HG02938 (cell line): Measurements from ENCODE around the gene USP25.

Experiments used
- ATAC-seq: cut with Tn5 transposase; IDR thresholded peaks from one replicate; pipeline ENCODE4 v1.9.1; 2021; ENCODE audit warnings: mild to moderate bottlenecking, moderate library complexity; ENCODE audit not compliant: unreplicated experiment

Gene USP25

DNA sequence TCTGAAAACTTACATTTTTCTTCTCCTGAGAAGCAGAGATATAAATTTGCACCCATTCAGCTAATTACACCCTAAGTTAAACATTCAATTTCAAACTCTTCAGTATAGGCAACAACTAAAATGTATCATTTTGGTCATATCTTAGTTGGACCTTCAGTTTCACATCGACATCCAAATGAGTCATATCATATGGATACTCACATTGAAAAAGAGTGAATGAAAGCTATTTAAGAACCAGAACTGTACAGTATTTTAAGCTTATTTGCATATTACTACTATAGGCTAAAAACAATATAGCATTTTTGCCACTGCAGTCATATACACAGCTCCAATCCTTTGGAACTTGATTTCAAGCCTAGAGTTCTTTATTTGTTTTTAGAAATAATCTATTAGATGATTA, 33.6 kb downstream of the USP25 start:
- peak; percentile 73 for ATAC-seq

DNA sequence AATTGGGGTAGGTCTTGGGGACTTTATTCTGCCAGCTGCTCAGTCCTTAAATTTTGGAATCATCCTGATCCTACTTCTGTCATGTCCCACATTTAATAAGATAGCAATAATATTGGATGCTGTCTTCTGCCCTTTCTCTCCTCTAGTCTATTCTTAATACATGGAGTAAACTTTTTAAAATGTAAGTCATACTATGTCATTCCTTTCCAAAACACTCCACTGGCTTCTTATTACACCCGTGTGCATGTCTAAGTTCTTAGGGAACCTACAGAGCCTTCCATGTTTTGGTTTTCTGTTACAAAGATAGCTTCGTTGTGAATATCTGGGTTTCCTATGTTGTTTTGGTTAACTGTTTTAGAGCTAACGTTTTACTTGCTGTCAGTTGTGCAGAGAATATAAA, 35.1 kb downstream of the USP25 start:
- ATAC-seq = no peak

DNA sequence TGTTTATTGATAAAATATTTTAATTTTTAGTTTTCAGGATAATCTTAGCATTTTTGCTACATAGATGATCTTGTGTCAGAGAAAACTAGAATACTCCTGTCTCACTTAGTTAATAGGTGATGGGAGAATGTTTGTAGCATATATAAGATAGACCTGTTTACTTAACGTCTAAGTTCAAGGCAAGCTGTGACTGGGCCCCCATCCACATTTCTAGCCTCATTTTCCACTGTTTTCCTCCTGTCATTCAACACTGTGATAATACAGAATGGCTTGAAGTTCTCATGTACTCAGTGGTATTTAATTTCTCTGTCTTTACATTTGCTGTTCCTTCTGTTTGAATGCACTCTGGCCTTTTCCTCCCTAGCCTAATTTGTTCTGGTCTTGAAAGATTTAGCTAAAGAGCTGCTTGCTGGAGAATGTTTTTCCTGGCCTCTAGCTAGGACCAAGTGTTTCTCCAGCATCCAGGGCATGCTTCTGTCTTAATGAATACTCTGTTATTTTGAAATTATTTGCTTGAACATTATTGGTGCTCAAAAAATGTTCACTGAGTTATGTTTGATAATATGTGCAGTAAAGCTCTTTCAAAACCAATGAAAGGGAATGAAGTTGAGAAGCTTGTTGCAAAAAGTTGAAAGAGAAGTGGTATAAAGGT, 37.3 kb downstream of the USP25 start:
- ATAC-seq = no peak

DNA sequence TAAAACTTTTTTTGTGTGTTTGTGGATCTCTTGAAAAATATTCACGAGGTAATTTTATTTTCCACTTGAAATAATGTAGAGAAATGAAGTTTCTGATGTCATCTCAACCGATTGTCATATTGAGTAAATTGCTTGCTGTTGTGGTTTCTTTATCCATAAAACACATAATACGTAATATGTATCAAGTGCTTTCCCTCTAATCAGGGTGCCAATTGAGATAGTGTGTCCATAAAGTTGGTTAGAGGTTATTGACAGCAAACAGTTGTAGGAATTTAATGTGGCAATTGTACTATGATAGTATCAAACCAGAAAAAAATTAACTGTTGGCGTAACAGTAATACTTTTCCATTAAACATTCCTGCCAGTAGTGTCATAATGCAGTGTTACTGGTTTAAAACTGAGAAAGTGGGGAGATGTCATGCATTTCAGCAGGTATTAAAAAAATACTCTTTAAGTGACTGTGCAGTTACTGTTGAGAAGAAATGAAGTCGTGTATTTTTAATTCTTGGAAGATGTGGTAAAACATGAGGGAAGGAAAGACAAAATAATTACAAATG, 38.3 kb downstream of the USP25 start:
- ATAC-seq = no peak

DNA sequence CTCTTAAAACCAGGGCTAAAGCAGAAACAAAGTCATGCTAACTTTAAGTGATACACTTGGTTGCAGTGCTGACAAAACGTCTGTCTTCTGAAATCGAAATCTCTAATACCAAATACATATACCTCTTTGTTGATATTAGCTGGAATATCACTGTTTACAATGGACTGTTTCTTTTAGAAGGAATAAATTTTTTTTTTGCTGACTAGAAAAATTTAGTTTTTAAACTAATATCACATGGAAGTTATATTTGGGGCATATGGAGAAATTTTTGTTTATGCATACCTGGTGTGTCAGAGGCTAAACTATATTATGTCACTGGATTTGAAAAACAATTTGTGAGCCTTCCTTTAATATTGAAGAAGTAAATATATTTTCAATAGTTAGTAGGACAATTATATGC, 39.1 kb downstream of the USP25 start:
- ATAC-seq = no peak

DNA sequence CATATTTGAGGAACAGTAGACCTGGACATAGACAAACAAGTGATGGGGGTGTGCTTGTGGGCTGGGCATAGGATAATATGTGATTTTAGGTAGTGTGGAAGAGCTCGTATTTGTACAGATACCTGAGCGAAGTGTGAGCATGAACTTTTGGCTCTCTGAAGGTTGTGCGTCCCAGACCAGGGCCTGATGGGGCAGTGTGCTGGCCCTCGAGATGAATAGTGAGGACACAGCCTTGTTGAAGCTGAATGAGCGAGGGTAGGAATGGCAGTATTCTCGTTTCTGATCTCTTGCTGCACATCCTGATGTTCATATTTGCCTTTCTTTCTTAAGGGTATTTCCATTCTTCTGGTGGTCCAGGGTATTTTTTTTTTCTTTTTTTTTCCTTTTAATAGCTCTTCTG, 41.5 kb downstream of the USP25 start:
- ATAC-seq = no peak

DNA sequence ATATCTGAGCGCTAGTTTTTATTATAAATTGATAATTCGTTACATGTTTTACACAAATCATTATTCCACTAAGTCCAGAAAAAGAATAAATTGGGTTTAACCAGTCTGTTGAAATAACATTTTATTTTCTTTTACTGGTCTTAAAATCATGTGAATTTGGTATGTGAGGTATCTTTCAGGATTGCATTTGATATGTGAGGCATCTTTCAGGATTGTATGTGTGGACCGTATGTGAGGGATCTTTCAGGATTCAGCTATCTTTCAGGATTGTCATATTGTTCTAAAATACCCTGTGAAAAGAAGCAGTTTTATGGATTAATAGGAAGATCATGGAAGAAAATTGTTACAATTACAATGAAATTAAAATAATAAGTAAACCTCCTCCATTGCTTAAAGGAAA, 42.9 kb downstream of the USP25 start:
- no peak for ATAC-seq

DNA sequence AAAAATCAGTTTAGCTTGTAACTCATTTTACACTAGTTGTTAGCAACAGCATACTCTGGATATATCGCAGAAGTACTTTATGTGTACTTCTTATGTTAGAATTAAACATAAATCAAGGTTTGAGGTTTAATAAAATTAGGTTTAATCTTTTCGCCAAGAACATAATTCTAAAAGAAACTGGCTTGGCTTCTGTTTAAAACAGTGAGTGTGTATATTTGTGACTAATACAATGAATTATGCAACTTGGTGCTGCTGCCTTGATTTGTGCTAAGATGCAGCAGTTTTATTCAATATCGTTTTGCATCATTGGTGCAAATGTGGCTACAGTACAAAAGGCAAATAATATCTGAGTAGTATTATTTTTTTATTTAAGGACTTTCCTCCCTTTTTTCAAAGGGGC, 44.8 kb downstream of the USP25 start:
- ATAC-seq = no peak

DNA sequence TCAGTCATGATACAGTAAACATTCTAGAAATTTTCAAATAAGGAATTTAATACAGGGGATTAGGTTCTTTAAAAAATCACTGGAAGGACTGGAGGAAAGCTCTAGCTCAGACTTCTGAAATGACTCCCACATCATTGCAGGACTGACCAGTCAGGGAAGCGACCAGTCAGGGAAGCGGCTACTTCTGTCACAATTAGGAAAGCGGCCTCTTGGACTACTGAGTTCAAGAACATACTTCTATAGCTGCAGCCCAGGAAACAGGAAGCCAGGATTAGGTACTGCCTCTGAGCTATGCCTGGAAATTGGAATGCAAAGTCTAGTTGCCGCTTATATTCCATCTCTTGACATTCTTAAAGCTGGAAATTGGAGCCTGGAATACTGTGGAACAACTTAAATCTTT, 45.5 kb downstream of the USP25 start:
- ATAC-seq = no peak

DNA sequence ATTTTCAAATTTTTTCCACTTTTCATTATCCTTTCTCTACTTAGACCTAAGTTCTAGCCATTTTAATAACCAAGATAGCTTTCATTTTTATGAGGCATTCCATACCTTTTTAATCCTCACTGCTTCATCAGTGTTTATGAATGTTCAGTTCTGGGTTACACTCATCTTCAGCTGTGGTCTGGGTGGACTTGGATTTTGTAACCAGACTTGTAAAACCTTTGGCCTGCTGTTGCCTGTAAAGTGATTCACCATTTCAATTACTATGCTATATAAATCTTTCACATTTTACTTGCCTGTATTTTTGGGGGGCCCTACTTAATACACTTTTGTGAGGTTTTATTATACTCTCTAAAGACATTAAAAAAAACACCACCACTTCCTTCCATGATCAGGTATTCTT, 46.2 kb downstream of the USP25 start:
- no peak for ATAC-seq

DNA sequence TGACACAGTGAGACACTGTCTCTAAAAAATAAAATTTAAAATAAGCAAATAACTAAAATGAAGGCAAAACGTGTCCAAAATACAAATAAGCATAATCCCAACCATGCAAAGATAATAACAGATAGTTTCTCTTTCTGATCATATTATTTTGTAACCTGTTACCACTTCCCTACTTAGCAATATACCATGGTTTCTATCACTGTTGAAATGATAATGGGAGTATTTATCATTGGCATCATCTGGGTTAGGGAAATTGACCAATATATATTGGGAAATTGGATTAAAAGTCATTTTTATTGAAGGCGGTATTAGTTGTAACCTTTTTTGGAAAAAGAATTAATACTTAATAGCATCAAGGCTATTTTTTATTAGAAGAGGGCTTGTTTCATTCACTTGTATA, 47.0 kb downstream of the USP25 start:
- no peak for ATAC-seq

DNA sequence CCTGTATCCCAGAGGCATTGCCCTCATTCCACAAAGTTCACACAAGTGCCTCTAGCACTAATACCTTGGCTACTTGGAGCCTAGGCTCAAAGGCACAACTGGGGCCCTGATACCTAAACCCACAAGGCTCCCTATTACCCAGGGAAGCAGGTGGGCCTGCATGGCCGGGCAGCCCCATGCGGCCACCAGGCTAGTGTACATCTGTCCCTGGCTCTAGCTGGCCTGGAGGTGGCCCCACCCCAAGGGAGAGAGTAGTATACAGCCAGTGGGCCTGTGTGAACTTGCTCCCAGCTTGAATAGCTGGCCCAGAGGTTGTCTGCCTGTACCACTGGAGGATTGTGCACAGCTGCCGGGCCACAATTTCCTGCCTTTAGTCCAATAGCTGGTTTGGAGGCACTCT, 52.2 kb downstream of the USP25 start:
- ATAC-seq = no peak

DNA sequence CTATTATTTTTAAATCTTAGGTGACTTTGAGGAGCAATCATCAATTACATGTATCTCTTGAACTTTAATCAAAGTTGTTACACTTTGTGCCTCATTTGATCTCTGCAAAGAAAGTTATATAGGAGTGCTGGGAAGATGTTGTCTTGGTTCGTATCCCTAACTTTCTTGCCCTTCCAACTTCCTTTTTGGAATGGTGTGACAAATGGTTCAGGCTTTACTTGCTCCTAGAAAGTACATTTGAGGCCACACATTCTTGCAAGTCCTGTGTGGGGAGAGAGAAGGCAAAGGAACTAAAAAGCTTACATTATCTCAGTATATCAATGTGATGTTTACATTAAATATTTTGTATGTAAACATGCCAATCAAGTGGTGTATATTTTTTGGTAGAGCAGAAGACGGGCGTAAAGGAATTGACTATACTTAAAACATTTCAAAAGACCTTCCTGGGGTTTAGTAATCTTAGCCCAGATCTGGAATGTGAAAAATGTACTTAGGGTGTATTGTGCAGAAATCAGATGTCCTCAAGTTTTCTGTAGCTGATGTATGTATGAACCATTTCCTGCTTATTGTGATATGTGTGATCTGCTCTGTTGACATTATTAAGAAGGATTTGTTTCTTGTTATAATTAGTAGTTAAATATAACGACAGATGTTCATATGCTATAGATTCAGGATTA, 59.2 kb downstream of the USP25 start:
- no peak for ATAC-seq

DNA sequence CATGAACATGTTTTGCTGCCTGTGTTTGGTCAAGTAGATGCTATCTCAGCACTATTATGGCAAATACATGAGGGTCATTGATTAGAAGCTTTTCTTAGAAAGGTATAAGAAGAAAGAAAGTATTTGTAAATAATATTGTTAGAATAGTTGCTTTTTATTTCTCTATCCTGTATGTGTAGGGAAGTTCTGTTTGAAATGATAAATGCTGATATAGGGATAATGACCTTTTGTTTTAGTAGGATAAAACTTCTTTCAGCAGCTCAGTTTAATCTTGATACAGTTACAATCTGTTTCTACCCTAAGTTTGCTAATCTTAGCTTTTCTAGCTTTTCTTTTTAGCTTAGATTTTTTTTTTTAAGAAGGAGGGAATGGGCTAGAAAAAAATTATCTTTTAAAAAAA, 63.3 kb downstream of the USP25 start:
- no peak for ATAC-seq

DNA sequence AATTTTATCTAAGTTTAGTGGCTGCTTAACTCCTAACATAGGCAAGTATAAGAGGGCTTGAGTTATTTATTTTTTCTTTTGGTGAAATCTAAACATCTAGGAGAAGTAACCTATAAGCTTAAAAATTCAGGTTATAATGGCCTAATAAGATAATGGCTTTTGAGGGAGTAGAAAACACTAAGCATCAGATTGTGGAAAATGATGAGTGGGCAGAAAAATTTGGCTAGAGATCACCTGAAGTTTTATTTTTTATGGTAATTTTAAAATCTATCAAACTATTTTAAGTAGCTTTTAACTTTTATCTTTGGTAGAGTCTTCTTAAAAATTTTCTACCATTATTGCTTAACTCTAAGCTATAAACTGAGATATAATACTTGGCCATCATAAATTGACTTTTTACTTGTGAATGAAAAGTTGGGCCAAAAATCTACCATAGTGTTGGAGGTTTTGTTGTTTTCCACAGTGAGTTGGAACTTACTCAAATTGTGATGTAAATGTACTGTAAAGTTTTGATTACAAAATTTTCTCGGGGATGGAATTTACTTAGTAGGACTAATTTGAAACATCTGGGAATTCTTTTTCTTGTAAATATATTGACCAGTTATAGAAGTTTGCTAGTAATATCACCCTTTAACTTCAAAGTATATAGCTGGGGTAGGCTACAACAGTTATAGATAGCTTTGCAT, 63.9 kb downstream of the USP25 start:
- no peak for ATAC-seq

DNA sequence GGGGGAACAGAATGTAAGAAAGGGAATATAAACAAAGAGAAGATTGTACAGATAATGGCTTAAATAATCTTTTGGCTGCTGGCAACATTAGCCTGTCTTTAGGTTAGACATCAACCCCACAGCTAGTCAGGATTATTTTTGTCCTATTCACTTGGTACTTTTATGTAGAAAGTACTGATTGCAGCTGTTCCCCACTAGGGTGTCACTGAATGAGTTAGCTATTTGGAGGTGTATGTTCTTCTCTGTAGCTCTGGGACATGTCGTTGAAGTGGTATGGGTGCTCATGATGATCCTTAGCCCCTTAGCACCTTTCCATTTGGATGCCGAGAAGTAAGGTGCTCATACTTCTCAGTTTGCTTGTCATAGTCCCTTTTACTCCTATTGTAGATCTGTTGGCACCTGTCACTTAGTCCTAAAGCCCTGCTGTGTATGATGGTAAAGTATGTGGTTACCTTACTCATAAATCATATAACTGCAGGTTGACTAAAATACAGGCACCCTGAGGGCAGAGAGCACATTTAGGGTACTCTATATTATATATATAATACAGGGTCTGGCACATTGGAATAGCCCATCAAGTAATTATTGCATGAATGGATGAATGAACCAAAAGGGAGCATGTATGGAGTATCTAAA, 64.6 kb downstream of the USP25 start:
- no peak for ATAC-seq

DNA sequence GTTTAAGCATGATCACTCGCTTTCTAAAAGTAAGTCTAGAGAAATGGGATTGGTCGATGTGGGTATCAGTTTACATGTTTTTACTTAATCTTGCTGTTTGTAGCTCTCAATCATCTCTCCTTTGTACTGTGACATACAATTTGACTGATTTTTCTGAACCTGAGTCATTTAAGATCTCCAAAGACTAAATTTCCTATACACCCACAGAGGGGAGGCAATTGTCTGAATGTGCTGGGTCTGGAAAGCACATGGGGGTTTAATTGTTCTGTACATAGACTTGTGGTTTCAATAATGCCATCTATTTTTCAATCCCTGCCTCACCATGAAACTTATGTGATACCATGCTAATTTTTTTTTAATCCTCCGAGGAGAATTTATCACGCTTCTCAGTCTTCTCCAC, 65.8 kb downstream of the USP25 start:
- ATAC-seq = no peak

DNA sequence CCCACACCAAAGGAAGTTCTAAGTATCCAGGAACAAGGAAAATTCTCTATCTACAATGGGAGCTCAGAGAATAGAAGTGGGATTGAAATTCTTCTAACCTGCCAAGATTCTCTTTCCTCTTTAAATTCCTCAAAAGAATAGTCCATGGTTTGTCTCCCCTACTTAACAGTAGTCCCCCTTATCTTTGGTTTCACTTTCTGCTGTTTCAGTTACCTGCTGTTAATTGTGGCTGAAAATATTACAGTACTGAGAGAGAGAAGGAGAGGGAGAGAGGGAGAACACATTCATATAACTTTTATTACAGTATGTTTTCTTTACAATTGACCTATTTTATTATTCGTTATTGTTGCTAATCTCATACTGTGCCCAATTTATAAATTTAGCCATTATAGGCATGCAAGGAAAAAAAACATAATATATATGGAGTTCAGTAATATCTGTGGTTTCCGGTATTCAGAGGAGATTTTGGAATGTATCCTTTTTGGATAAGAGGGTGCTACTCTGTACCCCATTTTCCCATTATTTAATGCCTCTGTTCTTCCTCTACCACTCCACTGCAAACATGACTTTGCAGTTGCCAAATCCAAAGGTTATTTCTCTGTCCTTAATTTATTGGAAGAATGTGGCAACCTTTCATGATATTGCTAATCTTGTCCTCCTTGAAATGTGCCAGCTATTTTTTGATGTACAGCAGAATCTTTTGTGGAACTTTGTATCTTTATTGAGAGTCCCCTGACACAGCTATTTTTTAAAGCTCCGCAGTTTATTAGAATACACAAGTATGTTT, 68.0 kb downstream of the USP25 start:
- ATAC-seq = no peak

DNA sequence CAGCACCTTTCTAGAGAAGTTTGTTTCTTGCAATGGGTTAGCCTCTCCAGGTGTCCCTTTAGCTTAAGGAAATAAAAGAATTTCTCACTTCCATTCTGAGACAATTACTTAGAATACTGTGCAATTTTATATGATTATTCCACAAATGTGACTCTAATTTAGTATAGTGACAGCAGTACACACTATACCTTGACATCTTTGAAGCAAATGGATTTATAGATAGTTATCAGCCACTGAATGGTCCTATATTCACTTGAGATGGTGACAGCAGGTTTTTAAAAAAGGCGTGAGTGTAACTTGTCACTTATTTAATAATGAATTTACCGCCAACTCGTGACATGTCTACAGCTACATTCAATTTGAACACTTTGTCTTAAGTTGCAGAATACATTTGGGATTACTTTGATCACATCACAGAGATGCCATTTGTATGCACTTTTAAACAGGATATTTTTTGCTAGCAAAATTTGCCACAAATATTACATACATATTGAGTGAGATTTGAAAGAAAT, 71.6 kb downstream of the USP25 start:
- no peak for ATAC-seq

DNA sequence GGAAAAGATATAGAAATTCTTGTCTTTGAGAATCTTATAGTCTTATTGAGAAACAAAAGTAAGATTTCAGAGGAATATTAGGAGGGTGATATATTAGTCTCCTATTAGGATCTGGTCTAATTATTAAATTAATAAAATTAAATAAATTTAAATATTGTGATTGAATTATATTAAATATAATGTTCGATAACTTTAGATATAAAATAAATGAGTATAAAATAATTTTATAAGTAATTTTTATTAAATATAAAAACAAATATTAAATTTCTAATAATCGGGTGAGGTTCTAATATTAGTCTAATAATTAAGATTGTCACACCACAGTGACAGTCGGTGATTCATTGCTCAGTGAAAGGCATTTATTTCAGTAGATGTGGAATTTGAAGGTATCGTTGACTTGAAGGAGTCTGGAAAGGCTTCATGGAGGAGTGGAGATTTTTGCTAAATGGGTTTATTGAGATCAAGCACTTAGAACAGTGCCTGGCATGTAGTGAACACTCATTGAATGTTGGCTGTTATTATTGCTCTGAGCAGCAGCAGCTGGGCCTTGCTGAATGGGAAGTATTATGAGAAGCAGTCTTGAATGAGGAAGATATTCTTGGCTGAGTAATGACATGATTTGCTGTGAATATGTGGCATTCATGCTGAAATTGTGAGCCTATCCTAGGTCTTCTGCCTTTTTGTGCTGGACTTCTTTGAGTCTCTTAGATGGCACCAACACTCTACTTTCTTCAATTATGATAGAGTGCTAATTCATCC, 74.6 kb downstream of the USP25 start:
- ATAC-seq = no peak
